Adrenal gland (tissue), 12 donors: ENCODE results near the gene IPO13. TPM values are rescaled to one million over a fixed set of nuclear protein-coding genes. Genes with fewer than 3 reads are reported as not detected.

Experiments
- DNase-seq, 7 donors: peaks; one replicate each; pipeline ENCODE4 v3.0.0-alpha.2; 2019 to 2020
- H3K27ac ChIP-seq, 5 donors: fragments of 200-600 bp; sonication (generic) in 4 of 5; 1 replicate in 3 of 5; 2 replicates in 2 of 5; pipeline versions ENCODE4 v1.5.1 to v1.8.0; 2016 to 2020; ENCODE audit warnings: mild to moderate bottlenecking in 1 of 5
- H3K27me3 ChIP-seq: fragments of 200-600 bp; 2 replicates; pipeline ENCODE4 v1.8.0; 2021
- H3K36me3 ChIP-seq, 2 donors: fragments of 200-600 bp; replicated peaks in 1 of 2; 1 replicate in 1 of 2; 2 replicates in 1 of 2; pipeline versions ENCODE4 v1.5.1 to v1.8.0; 2018 to 2022
- H3K4me1 ChIP-seq, 2 donors: fragments of 200-600 bp; replicated peaks in 1 of 2; 1 replicate in 1 of 2; 2 replicates in 1 of 2; pipeline versions ENCODE4 v1.5.1 to v1.8.0; 2018 to 2021
- H3K4me3 ChIP-seq, 4 donors: fragments of 200-600 bp; sonication (generic) in 3 of 4; one replicate each; pipeline ENCODE4 v1.5.1; 2016 to 2018
- H3K9me3 ChIP-seq, 3 donors: fragments of 200-600 bp; sonication (generic) in 1 of 3; replicated peaks in 1 of 3; 1 replicate in 2 of 3; 2 replicates in 1 of 3; pipeline versions ENCODE4 v1.5.1 to v1.8.0; 2016 to 2021
- CTCF ChIP-seq, 6 experiments: fragments of 450-650 bp in 4 of 6; fragments of 200-600 bp in 2 of 6; sonication (generic) in 1 of 6; IDR thresholded peaks; 1 replicate in 5 of 6; 2 replicates in 1 of 6; pipeline versions ENCODE4 v1.5.1 to v1.8.0; 2016 to 2021; ENCODE audit warnings: antibody characterized with exemption in 6 of 6, mild to moderate bottlenecking in 2 of 6, moderate library complexity in 1 of 6
- POLR2A ChIP-seq, 2 donors: fragments of 450-650 bp; IDR thresholded peaks; one replicate each; pipeline ENCODE4 v1.6.1; 2017; ENCODE audit warnings: antibody characterized with exemption in 2 of 2, mild to moderate bottlenecking in 2 of 2, moderate library complexity in 1 of 2
- WGBS, 4 donors: extraction: QIAGEN DNeasy Blood & Tissue Kit in 2 of 4; methylation state at CpG; one replicate each; pipeline versions ENCODE4 v1.1.5 to v1.1.7; 2013 to 2017; 5-methylcytosine and 5-hydroxymethylcytosine counted together
- intact Hi-C, 2 donors: fragments of 100-400 bp; cut with DNase I; formaldehyde crosslinking; loops; one replicate each; pipeline versions ENCODE4 v1.14.1 to v1.15.0; 2022 to 2023
- polyA plus RNA-seq, 3 donors: library from polyadenylated mRNA; stranded (reverse); fragments of 200-250 nt in 2 of 3; fragments of 350-450 nt in 1 of 3; fragmentation: Illumina TruSeq in 1 of 3; extraction: RNeasy Lipid Tissue Mini Kit (QIAGEN cat#74804) in 1 of 3; gene quantifications; one replicate each; pipeline ENCODE4 v1.2.3, GENCODE V29; 2013 to 2014
- total RNA-seq, 9 donors: library from RNA; depleted of rRNA in 4 of 9; stranded (reverse); fragments of >200 nt in 4 of 9; fragments of 120-200 nt in 1 of 9; fragmentation: NEBNext Ultra II Directional in 1 of 9; extraction: Animal tissue kit (Norgen Biotek cat#: 25700) in 1 of 9; gene quantifications; one replicate each; pipeline versions ENCODE4 v1.1.0 to v1.2.4, GENCODE V29; 2013 to 2023
- donor health status: healthy with polysubstance abuse.
- donor health status: Bipolar disorder and iron deficiency.
- donor health status: DM: yes; HTN: yes; CAD: no.
- donor health status: DM: no; HTN: no; CAD: no.
- donor health status: DM: no; HTN: no; CAD: no.
- donor health status: DM: yes; HTN: yes; CAD: no.

IPO13 gene
- total and polyA plus RNA-seq, 12 donors, result 32.2 to 78.1 (median 37.8) TPM

- intact Hi-C loops, result no loop called here
- H3K4me1 ChIP-seq, result peaks cover 14 to 23% of the 10 kb centered on the region in 2 donors
- H3K36me3 ChIP-seq, result peaks cover 0 to 17% of the 10 kb centered on the region in 2 donors
- no peak for TF ChIP-seq CTCF (IDR thresholded peaks at IDR 0.05)
- TF ChIP-seq POLR2A (IDR thresholded peaks at IDR 0.05), result no peak
- 52 to 75% (median 57%) methylated on average over 6 to 9 of the region's 9 CpGs for WGBS, 4 donors
- no peak overlapping the region for H3K27ac ChIP-seq
- H3K9me3 ChIP-seq, result no peaks in the 10 kb centered on the region
- no peak for DNase-seq
- H3K4me3 ChIP-seq, result no peak overlapping the region
- no peaks in the 10 kb centered on the region for H3K27me3 ChIP-seq
Measured at GRCh38 chr1:43970911-43971310, 24.2 kb downstream of the IPO13 start.

GRCh38 chr1:43971336-43971980 is 24.7 kb downstream of the IPO13 start:
- no peaks in the 10 kb centered on the region for H3K27me3 ChIP-seq
- H3K9me3 ChIP-seq, result no peaks in the 10 kb centered on the region
- intact Hi-C loops, result no loop called here
- WGBS, 4 donors, result 83 to 89% (median 86%) methylated on average over 12 to 17 of the region's 17 CpGs
- peaks cover 19 to 29% of the 10 kb centered on the region in 2 donors for H3K4me1 ChIP-seq
- peaks cover 0 to 22% of the 10 kb centered on the region in 2 donors for H3K36me3 ChIP-seq
- DNase-seq, result no peak
- H3K4me3 ChIP-seq, result no peak overlapping the region
- TF ChIP-seq CTCF (IDR thresholded peaks at IDR 0.05), result no peak
- no peak overlapping the region for H3K27ac ChIP-seq

GRCh38 chr1:43973981-43974442 is 27.3 kb downstream of the IPO13 start:
- TF ChIP-seq POLR2A (IDR thresholded peaks at IDR 0.05) (no peak), CTCF (IDR thresholded peaks at IDR 0.05) (no peak)
- Histone ChIP-seq H3K27ac (peak overlapping the region in 4 of 5 donors; percentile 91 to 98 (median 94)), H3K9me3 (no peaks in the 10 kb centered on the region), H3K27me3 (no peaks in the 10 kb centered on the region), H3K4me1 (peaks cover 21 to 52% of the 10 kb centered on the region in 2 donors), H3K4me3 (peak overlapping the region in 3 of 4 donors; percentile 80 to 97 (median 85)), H3K36me3 (peaks cover 0 to 33% of the 10 kb centered on the region in 2 donors)
- intact Hi-C loops, result no loop called here
- no peak for DNase-seq
- 37 to 42% (median 40%) methylated on average over 9 of the region's 9 CpGs for WGBS, 4 donors

GRCh38 chr1:43974443-43975248 is 27.9 kb downstream of the IPO13 start, which contains the start of gene ATP6V0B:
Gene ATP6V0B (plus strand): TSS chr1:43974960. CDS start chr1:43975041, 81 bp downstream.
- H3K27me3 ChIP-seq, result no peaks in the 10 kb centered on the region
- H3K4me1 ChIP-seq, result peaks cover 22 to 52% of the 10 kb centered on the region in 2 donors
- peak; percentile 94 to 98 (median 97) for DNase-seq
- intact Hi-C loops, result no loop called here
- peaks cover 0 to 33% of the 10 kb centered on the region in 2 donors for H3K36me3 ChIP-seq
- no peaks in the 10 kb centered on the region for H3K9me3 ChIP-seq
- H3K27ac ChIP-seq, result peak within 1 kb of the TSS; percentile 80 to 98 (median 92)
- H3K4me3 ChIP-seq, result peak within 1 kb of the TSS; percentile 56 to 97 (median 82)
- 0 to 1% (median 0%) methylated on average over 8 to 93 of the region's 93 CpGs for WGBS, 4 donors
- TF ChIP-seq CTCF (IDR thresholded peaks at IDR 0.05) (peak in 4 of 6 experiments; percentile 7 to 63 (median 48)), POLR2A (IDR thresholded peaks at IDR 0.05) (peak; percentile 59 to 92)
